PC-9 (cell line): ENCODE results near the gene QDPR.

Source experiments
- EZH2 ChIP-seq: fragments of 200-600 bp; sonication (generic); IDR thresholded peaks from 2 replicates; pipeline ENCODE4 v1.8.0; 2017; ENCODE audit warnings: antibody characterized with exemption, low read depth
- TF ChIP-seq, protein P1 (sequence below): fragments of 200-600 bp; sonication (generic); conservative IDR thresholded peaks from 2 replicates; pipeline ENCODE4 v1.6.1; 2017; ENCODE audit warnings: mixed run types, antibody characterized with exemption, mild to moderate bottlenecking, moderate library complexity

DNA sequence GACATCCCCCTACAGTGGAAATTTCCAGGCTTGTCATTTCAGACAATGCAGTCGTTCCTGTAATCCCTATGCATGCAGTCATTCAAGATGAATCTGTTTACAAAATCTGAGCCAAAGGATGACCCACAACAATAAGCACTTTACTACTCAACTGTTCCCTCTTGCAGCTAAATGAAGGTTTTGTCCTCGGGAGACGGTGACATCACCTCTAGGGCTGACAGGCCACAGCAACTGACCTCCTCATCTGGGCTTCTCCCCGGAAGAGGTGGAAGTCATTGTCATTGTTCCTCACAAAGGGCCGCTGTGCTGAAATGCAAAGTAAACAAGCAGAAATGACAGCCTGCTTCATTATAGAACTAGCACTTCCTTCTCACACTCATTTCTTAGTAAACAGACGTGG is 32.3 kb upstream of the QDPR start:
- no peak for TF ChIP-seq EZH2
- TF ChIP-seq, protein P1, sequence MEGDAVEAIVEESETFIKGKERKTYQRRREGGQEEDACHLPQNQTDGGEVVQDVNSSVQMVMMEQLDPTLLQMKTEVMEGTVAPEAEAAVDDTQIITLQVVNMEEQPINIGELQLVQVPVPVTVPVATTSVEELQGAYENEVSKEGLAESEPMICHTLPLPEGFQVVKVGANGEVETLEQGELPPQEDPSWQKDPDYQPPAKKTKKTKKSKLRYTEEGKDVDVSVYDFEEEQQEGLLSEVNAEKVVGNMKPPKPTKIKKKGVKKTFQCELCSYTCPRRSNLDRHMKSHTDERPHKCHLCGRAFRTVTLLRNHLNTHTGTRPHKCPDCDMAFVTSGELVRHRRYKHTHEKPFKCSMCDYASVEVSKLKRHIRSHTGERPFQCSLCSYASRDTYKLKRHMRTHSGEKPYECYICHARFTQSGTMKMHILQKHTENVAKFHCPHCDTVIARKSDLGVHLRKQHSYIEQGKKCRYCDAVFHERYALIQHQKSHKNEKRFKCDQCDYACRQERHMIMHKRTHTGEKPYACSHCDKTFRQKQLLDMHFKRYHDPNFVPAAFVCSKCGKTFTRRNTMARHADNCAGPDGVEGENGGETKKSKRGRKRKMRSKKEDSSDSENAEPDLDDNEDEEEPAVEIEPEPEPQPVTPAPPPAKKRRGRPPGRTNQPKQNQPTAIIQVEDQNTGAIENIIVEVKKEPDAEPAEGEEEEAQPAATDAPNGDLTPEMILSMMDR: no peak
